Stimulated activated CD4-positive, alpha-beta T cell treated with anti-CD3 and anti-CD28 coated beads, Interleukin-2, amount 100 ng/mL, for 48 hours (primary cell): ENCODE results near the gene GALNTL6.

Source experiments
- DNase-seq, 2 donors: peaks; one replicate each; pipeline ENCODE4 v3.0.0-alpha.2; 2020

The GALNTL6 gene

GRCh38 chr4:171812665-171813525 lies at the start of gene GALNTL6:
GALNTL6 (plus strand) TSS chr4:171813404.
- no peak for DNase-seq

- DNase-seq: no peak
Measured at GRCh38 chr4:171765514-171765913, 47.7 kb upstream of the GALNTL6 start.

GRCh38 chr4:171774642-171775190 lies 38.5 kb upstream of the GALNTL6 start:
- no peak for DNase-seq

- no peak for DNase-seq
Measured at GRCh38 chr4:171779301-171779700, 33.9 kb upstream of the GALNTL6 start.

- no peak for DNase-seq
Measured at GRCh38 chr4:171785388-171785787, 27.8 kb upstream of the GALNTL6 start.

GRCh38 chr4:171793723-171794122 lies 19.5 kb upstream of the GALNTL6 start:
- no peak for DNase-seq

- no peak for DNase-seq
Measured at GRCh38 chr4:171794528-171794927, 18.7 kb upstream of the GALNTL6 start.

GRCh38 chr4:171809854-171810253 lies 3.4 kb upstream of the GALNTL6 start:
- DNase-seq: no peak

GRCh38 chr4:171812333-171812664 lies 905 bp upstream of the GALNTL6 start:
- DNase-seq: no peak

GRCh38 chr4:171813526-171814250 lies 484 bp downstream of the GALNTL6 start:
- DNase-seq: no peak

- DNase-seq: no peak
Measured at GRCh38 chr4:171814545-171814944, 1.3 kb downstream of the GALNTL6 start.

- no peak for DNase-seq
Measured at GRCh38 chr4:171817026-171817425, 3.8 kb downstream of the GALNTL6 start.

- no peak for DNase-seq
Measured at GRCh38 chr4:171834640-171835039, 21.4 kb downstream of the GALNTL6 start.

GRCh38 chr4:171843456-171843855 lies 30.3 kb downstream of the GALNTL6 start:
- no peak for DNase-seq

- DNase-seq: no peak
Measured at GRCh38 chr4:171846232-171846631, 33.0 kb downstream of the GALNTL6 start.

GRCh38 chr4:171846893-171847292 lies 33.7 kb downstream of the GALNTL6 start:
- no peak for DNase-seq

- no peak for DNase-seq
Measured at GRCh38 chr4:171847751-171848150, 34.5 kb downstream of the GALNTL6 start.

- no peak for DNase-seq
Measured at GRCh38 chr4:171849686-171850222, 36.5 kb downstream of the GALNTL6 start.

GRCh38 chr4:171851295-171851694 lies 38.1 kb downstream of the GALNTL6 start:
- no peak for DNase-seq

GRCh38 chr4:171857302-171858012 lies 44.3 kb downstream of the GALNTL6 start:
- no peak for DNase-seq

- DNase-seq: no peak
Measured at GRCh38 chr4:171875291-171875690, 62.1 kb downstream of the GALNTL6 start.

- DNase-seq: no peak
Measured at GRCh38 chr4:171876636-171877035, 63.4 kb downstream of the GALNTL6 start.

- no peak for DNase-seq
Measured at GRCh38 chr4:171880136-171880535, 66.9 kb downstream of the GALNTL6 start.
